ENCODE data around the gene PRR30.

Gene PRR30

GRCh38 chr2:27087823-27088410 is 51.3 kb downstream of the PRR30 start:
- ChIA-PET CTCF (interaction anchor here (0.7 to 10.3 kb wide), 22 partner anchors 8 to 215 kb away, joined by 3 to 73 read pairs (median 4); partner anchors contain the start of genes AGBL5, EMILIN1 and TRIM54), POLR2A (interaction anchor here (0.9 to 2.6 kb wide), 2 partner anchors 16 to 38 kb away, joined by 3 to 18 read pairs; partner anchors contain the start of genes AGBL5 and OST4)
- TF ChIP-seq CTCF (IDR thresholded peaks at IDR 0.05; ENCODE audit: insufficient read depth, low read length, missing control alignments) = no peak
- H3K4me3 ChIP-seq (ENCODE audit: low read depth, low read length) = no peak overlapping the region
- DNase-seq (ENCODE audit: low read depth, low spot score) = no peak
